ENCODE measurements around the gene ERBB4.
"Not testable (repeated sequence)": the region's sequence is repeated elsewhere in the genome, so short reads cannot be mapped to it uniquely, and the experiment has no call there.

- not testable (repeated sequence) for TF ChIP-seq MAZ (IDR thresholded peaks at IDR 0.05; ENCODE audit: borderline replicate concordance, low read depth, low read length); REST (IDR thresholded peaks at IDR 0.05); CTCF (IDR thresholded peaks at IDR 0.05)
These were observed 71.1 kb downstream of the ERBB4 start for GRCh38 chr2:212467551-212467950.
